Measurements from ENCODE around the gene TBATA. TPM values are rescaled to one million over a fixed set of nuclear protein-coding genes. Genes with fewer than 3 reads are reported as not detected.

TBATA gene
- total and polyA plus RNA-seq, 4 donors: not detected

GRCh38 chr10:70753026-70753663, 32.0 kb downstream of the TBATA start:
- no peaks in the 10 kb centered on the region for H3K36me3 ChIP-seq (ENCODE audit: control insufficient read depth in 4 of 4, insufficient read depth in 3 of 4, low read depth in 1 of 4, low read length in 3 of 4)
- TF ChIP-seq NR2F2 (IDR thresholded peaks at IDR 0.05) (no peak), CTCF (IDR thresholded peaks at IDR 0.05; ENCODE audit: low read depth, low read length, missing input control) (no peak), RXRA (IDR thresholded peaks at IDR 0.05) (no peak), EGR1 (IDR thresholded peaks at IDR 0.05; ENCODE audit: low read depth in 2 of 2) (no peak), HNF4G (IDR thresholded peaks at IDR 0.05) (no peak), REST (IDR thresholded peaks at IDR 0.05) (no peak), TAF1 (conservative IDR thresholded peaks at IDR 0.05) (no peak), MAX (IDR thresholded peaks at IDR 0.05) (no peak), ATF3 (IDR thresholded peaks at IDR 0.05) (no peak), FOXA1 (IDR thresholded peaks at IDR 0.05) (no peak), FOXA2 (IDR thresholded peaks at IDR 0.05) (no peak), YY1 (IDR thresholded peaks at IDR 0.05) (no peak), SP1 (IDR thresholded peaks at IDR 0.05) (no peak), GABPA (IDR thresholded peaks at IDR 0.05 in 1 of 2, conservative IDR thresholded peaks at IDR 0.05 in 1 of 2) (no peak), JUND (IDR thresholded peaks at IDR 0.05) (no peak), RAD21 (IDR thresholded peaks at IDR 0.05) (no peak), ZBTB33 (IDR thresholded peaks at IDR 0.05) (no peak)
- no peaks in the 10 kb centered on the region for H3K9me3 ChIP-seq (ENCODE audit: control insufficient read depth in 4 of 4, low read length in 3 of 4)
- H3K9ac ChIP-seq (ENCODE audit: low read depth in 1 of 2, low read length in 2 of 2): no peak overlapping the region
- no peaks in the 10 kb centered on the region for H3K27me3 ChIP-seq (ENCODE audit: control insufficient read depth in 4 of 4, insufficient read depth in 4 of 4, low read length in 3 of 4)
- no peak for DNase-seq (ENCODE audit: low spot score)
- H3K4me1 ChIP-seq (ENCODE audit: control insufficient read depth in 4 of 4, insufficient read depth in 4 of 4, low read length in 3 of 4): no peaks in the 10 kb centered on the region
- 90% methylated on average over 10 of the region's 10 CpGs for WGBS
- no peak overlapping the region for H3K27ac ChIP-seq (ENCODE audit: low read depth in 1 of 2, low read length in 2 of 2)
- no peak overlapping the region for H3K4me3 ChIP-seq (ENCODE audit: low read depth in 1 of 3, low read length in 3 of 3)

Measured in liver (tissue), 9 donors.